ENCODE results near the gene SYT15. TPM values are rescaled to one million over a fixed set of nuclear protein-coding genes. Genes with fewer than 3 reads are reported as not detected.

SYT15 gene
- total and polyA plus RNA-seq, 10 of the 15 experiments (the other 5 are each of a cell fraction or from before 2014, with no cell fraction given) = 0.03 to 0.67 (median 0.15) TPM

- CTCF ChIA-PET = no interaction called here
Observed at GRCh38 chr10:46539596-46540411, 39.1 kb upstream of the SYT15 start.

GRCh38 chr10:46540412-46541016 is 38.4 kb upstream of the SYT15 start:
- ChIA-PET CTCF (no interaction called here), SMC1A (ENCODE audit: uncharacterized antibody, unreplicated experiment) (no interaction called here), RAD21 (ENCODE audit: unreplicated experiment) (no interaction called here), POLR2A (no interaction called here)
- no peak for FAIRE-seq
- peaks cover 0 to 5% of the 10 kb centered on the region in 2 experiments; a peak in 1 of 4 replicates for H3K27me3 ChIP-seq (replicated peaks in 1 of 2; ENCODE audit: control insufficient read depth in 2 of 2, insufficient read depth in 2 of 2, low read length in 1 of 2)
- no peak overlapping the region for H3K27ac ChIP-seq (ENCODE audit: control insufficient read depth, insufficient read depth)
- in situ Hi-C loops (cut with MboI) (no loop called here), intact Hi-C loops (cut with micrococcal nuclease; ENCODE audit: unreplicated experiment) (no loop called here)
- no peak overlapping the region for H3K9ac ChIP-seq (ENCODE audit: control insufficient read depth, insufficient read depth, low read length)
- no peaks in the 10 kb centered on the region for H3K36me3 ChIP-seq (ENCODE audit: control insufficient read depth in 2 of 2, insufficient read depth in 2 of 2, low read length in 1 of 2)
- no peak overlapping the region for H3K4me3 ChIP-seq
- H3K79me2 ChIP-seq (ENCODE audit: control insufficient read depth, insufficient read depth, low read length) = no peaks in the 10 kb centered on the region
- BruUV-seq (replicated peaks) = no TSS peak
- H2AFZ ChIP-seq (ENCODE audit: control insufficient read depth, low read depth, low read length) = no peak overlapping the region
- DNase-seq (ENCODE audit: low read depth, low spot score) = no peak
- 62% methylated on average over 8 of the region's 8 CpGs for WGBS (ENCODE audit: insufficient coverage, insufficient replicate concordance, low lambda C conversion rate, missing lambda C conversion rate)
- no peak overlapping the region for H3K4me2 ChIP-seq (ENCODE audit: control insufficient read depth, insufficient read depth)
- no peak for ATAC-seq
- H4K20me1 ChIP-seq (ENCODE audit: control insufficient read depth, insufficient read depth) = no peaks in the 10 kb centered on the region
- H3K4me1 ChIP-seq (ENCODE audit: control insufficient read depth, insufficient read depth, low read length) = no peaks in the 10 kb centered on the region
- H3K9me3 ChIP-seq (replicated peaks; ENCODE audit: control insufficient read depth, insufficient read depth, low read length) = no peaks in the 10 kb centered on the region
- TF ChIP-seq, protein P1, sequence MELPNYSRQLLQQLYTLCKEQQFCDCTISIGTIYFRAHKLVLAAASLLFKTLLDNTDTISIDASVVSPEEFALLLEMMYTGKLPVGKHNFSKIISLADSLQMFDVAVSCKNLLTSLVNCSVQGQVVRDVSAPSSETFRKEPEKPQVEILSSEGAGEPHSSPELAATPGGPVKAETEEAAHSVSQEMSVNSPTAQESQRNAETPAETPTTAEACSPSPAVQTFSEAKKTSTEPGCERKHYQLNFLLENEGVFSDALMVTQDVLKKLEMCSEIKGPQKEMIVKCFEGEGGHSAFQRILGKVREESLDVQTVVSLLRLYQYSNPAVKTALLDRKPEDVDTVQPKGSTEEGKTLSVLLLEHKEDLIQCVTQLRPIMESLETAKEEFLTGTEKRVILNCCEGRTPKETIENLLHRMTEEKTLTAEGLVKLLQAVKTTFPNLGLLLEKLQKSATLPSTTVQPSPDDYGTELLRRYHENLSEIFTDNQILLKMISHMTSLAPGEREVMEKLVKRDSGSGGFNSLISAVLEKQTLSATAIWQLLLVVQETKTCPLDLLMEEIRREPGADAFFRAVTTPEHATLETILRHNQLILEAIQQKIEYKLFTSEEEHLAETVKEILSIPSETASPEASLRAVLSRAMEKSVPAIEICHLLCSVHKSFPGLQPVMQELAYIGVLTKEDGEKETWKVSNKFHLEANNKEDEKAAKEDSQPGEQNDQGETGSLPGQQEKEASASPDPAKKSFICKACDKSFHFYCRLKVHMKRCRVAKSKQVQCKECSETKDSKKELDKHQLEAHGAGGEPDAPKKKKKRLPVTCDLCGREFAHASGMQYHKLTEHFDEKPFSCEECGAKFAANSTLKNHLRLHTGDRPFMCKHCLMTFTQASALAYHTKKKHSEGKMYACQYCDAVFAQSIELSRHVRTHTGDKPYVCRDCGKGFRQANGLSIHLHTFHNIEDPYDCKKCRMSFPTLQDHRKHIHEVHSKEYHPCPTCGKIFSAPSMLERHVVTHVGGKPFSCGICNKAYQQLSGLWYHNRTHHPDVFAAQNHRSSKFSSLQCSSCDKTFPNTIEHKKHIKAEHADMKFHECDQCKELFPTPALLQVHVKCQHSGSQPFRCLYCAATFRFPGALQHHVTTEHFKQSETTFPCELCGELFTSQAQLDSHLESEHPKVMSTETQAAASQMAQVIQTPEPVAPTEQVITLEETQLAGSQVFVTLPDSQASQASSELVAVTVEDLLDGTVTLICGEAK (IDR thresholded peaks at IDR 0.05; ENCODE audit: borderline replicate concordance) = no peak
- no peak for TF ChIP-seq NFYB (IDR thresholded peaks at IDR 0.05; ENCODE audit: insufficient read depth, low read depth, low read length)

More at GRCh38 chr10:46539596-46540411, 39.1 kb upstream of the SYT15 start:
- no peak overlapping the region for H3K4me3 ChIP-seq
- 39% methylated on average over 14 of the region's 14 CpGs for WGBS (ENCODE audit: insufficient coverage, insufficient replicate concordance, low lambda C conversion rate, missing lambda C conversion rate)
- TF ChIP-seq SUZ12 (IDR thresholded peaks at IDR 0.05; ENCODE audit: unreplicated experiment) = no peak
- no peak for TF ChIP-seq ELK1 (IDR thresholded peaks at IDR 0.05; ENCODE audit: low read depth, low read length)
- ATAC-seq = no peak
- in situ Hi-C loops (cut with MboI) = no loop called here
- no peaks in the 10 kb centered on the region for H3K9me3 ChIP-seq (replicated peaks; ENCODE audit: control insufficient read depth, insufficient read depth, low read length)
- SMC1A ChIA-PET (ENCODE audit: uncharacterized antibody, unreplicated experiment) = no interaction called here
- H3K27ac ChIP-seq (ENCODE audit: control insufficient read depth, insufficient read depth) = no peak overlapping the region
- H3K9ac ChIP-seq (ENCODE audit: control insufficient read depth, insufficient read depth, low read length) = no peak overlapping the region
- POLR2A ChIA-PET = no interaction called here
- intact Hi-C loops (cut with micrococcal nuclease; ENCODE audit: unreplicated experiment) = no loop called here
- no peaks in the 10 kb centered on the region for H3K4me1 ChIP-seq (ENCODE audit: control insufficient read depth, insufficient read depth, low read length)
- no TSS peak for BruUV-seq (replicated peaks)
- RAD21 ChIA-PET (ENCODE audit: unreplicated experiment) = no interaction called here
- FAIRE-seq = no peak
- no peaks in the 10 kb centered on the region for H3K36me3 ChIP-seq (ENCODE audit: control insufficient read depth in 2 of 2, insufficient read depth in 2 of 2, low read length in 1 of 2)
- H4K20me1 ChIP-seq (ENCODE audit: control insufficient read depth, insufficient read depth) = no peaks in the 10 kb centered on the region
- DNase-seq (ENCODE audit: low read depth, low spot score) = no peak
- H3K4me2 ChIP-seq (ENCODE audit: control insufficient read depth, insufficient read depth) = no peak overlapping the region
- peaks cover 0 to 5% of the 10 kb centered on the region in 2 experiments; a peak in 1 of 4 replicates for H3K27me3 ChIP-seq (replicated peaks in 1 of 2; ENCODE audit: control insufficient read depth in 2 of 2, insufficient read depth in 2 of 2, low read length in 1 of 2)
- no peak overlapping the region for H2AFZ ChIP-seq (ENCODE audit: control insufficient read depth, low read depth, low read length)
- H3K79me2 ChIP-seq (ENCODE audit: control insufficient read depth, insufficient read depth, low read length) = no peaks in the 10 kb centered on the region
